ENCODE results near the gene SLC4A2.
A peak's percentile ranks its signal among the peaks of the same experiment; 100 is the strongest.

The SLC4A2 gene

GRCh38 chr7:151017370-151017952, 41.9 kb upstream of the SLC4A2 start:
- no peak for TF ChIP-seq CTCF (IDR thresholded peaks at IDR 0.05; ENCODE audit: borderline replicate concordance, insufficient read depth, low read depth, low read length)
- no peak overlapping the region for H3K4me3 ChIP-seq (ENCODE audit: low read depth, low read length)

- TF ChIP-seq CTCF (IDR thresholded peaks at IDR 0.05; ENCODE audit: borderline replicate concordance, insufficient read depth, low read depth, low read length): peak; percentile 98
- H3K4me3 ChIP-seq (ENCODE audit: low read depth, low read length): no peak overlapping the region
These were observed 41.4 kb upstream of the SLC4A2 start for GRCh38 chr7:151017953-151018420.

GRCh38 chr7:151018421-151019129, 40.8 kb upstream of the SLC4A2 start:
- H3K4me3 ChIP-seq (ENCODE audit: low read depth, low read length): no peak overlapping the region
- TF ChIP-seq CTCF (IDR thresholded peaks at IDR 0.05; ENCODE audit: borderline replicate concordance, insufficient read depth, low read depth, low read length): no peak

- H3K4me3 ChIP-seq (ENCODE audit: low read depth, low read length): no peak overlapping the region
- no peak for TF ChIP-seq CTCF (IDR thresholded peaks at IDR 0.05; ENCODE audit: borderline replicate concordance, insufficient read depth, low read depth, low read length)
These were observed 40.3 kb upstream of the SLC4A2 start for GRCh38 chr7:151019130-151019447.

GRCh38 chr7:151020231-151020630, 39.2 kb upstream of the SLC4A2 start:
- no peak overlapping the region for H3K4me3 ChIP-seq (ENCODE audit: low read depth, low read length)
- TF ChIP-seq CTCF (IDR thresholded peaks at IDR 0.05; ENCODE audit: borderline replicate concordance, insufficient read depth, low read depth, low read length): no peak

GRCh38 chr7:151023232-151023631, 36.2 kb upstream of the SLC4A2 start:
- TF ChIP-seq CTCF (IDR thresholded peaks at IDR 0.05; ENCODE audit: borderline replicate concordance, insufficient read depth, low read depth, low read length): no peak
- no peak overlapping the region for H3K4me3 ChIP-seq (ENCODE audit: low read depth, low read length)

- no peak within 1 kb of the TSS for H3K4me3 ChIP-seq (ENCODE audit: low read depth, low read length)
- TF ChIP-seq CTCF (IDR thresholded peaks at IDR 0.05; ENCODE audit: borderline replicate concordance, insufficient read depth, low read depth, low read length): no peak
These were observed 34.8 kb upstream of the SLC4A2 start, which contains the start of gene ATG9B for GRCh38 chr7:151024435-151025056. TSS of gene ATG9B (minus strand) at chr7:151024494. CDS start at chr7:151024423, 71 bp downstream.
